GM12878 (cell line): Measurements from ENCODE around the gene OPRPN. TPM values are rescaled to one million over a fixed set of nuclear protein-coding genes. Genes with fewer than 3 reads are reported as not detected.
A peak's percentile ranks its signal among the peaks of the same experiment; 100 is the strongest.

Experiments used
- ATAC-seq: fragments of 200-7000 bp; cut with Tn5 transposase; 3 replicates; pipeline ENCODE4 v1.9.1; 2020; ENCODE audit warnings: mild to moderate bottlenecking, moderate library complexity
- BruUV-seq: library from RNA; stranded (reverse); fragments of 400-500 nt; replicated peaks from 2 replicates; lab custom pipeline; 2021; lab: Mats Ljungman, UMichigan
- CTCF ChIA-PET: fragments of 300-600 bp; sonication (Branson Sonifier 250); formaldehyde crosslinking; extraction: SDS; loops from one replicate; lab custom pipeline; 2021; ENCODE audit warnings: inconsistent platforms; lab: Yijun Ruan, JAX
- POLR2A ChIA-PET: fragments of 350-600 bp; formaldehyde crosslinking; extraction: SDS; loops from one replicate; lab custom pipeline; 2021; ENCODE audit warnings: inconsistent platforms; lab: Charles Lee
- RAD21 ChIA-PET: fragments of 300-600 bp; sonication (Branson Sonifier 250); formaldehyde crosslinking; loops from one replicate; lab custom pipeline; 2023; ENCODE audit warnings: antibody characterized with exemption; ENCODE audit not compliant: unreplicated experiment; lab: Charles Lee
- SMC1A ChIA-PET: fragments of 300-600 bp; sonication (Branson Sonifier 250); formaldehyde crosslinking; loops from one replicate; lab custom pipeline; 2023; ENCODE audit not compliant: unreplicated experiment, uncharacterized antibody; lab: Charles Lee
- DNase-seq: peaks from one replicate; pipeline ENCODE4 v3.0.0-alpha.2; 2011; ENCODE audit warnings: low read depth, low spot score
- FAIRE-seq: peaks from 3 replicates; lab custom pipeline; 2011; peaks lifted over from hg19 to GRCh38; lab: Jason Lieb, UNC
- H2AFZ ChIP-seq: 2 replicates; pipeline ENCODE4 v1.6.0; 2011; ENCODE audit warnings: low read depth, low read length, control low read depth; ENCODE audit not compliant: control insufficient read depth
- H3K27ac ChIP-seq: 2 replicates; pipeline ENCODE4 v1.5.1; 2011; ENCODE audit warnings: control low read depth; ENCODE audit not compliant: control insufficient read depth, insufficient read depth
- H3K27me3 ChIP-seq, 2 experiments: replicated peaks in 1 of 2; 2 replicates each; pipeline versions ENCODE4 v1.6.0 to v1.6.1; 2011; ENCODE audit warnings: low read length in 1 of 2; ENCODE audit not compliant: control insufficient read depth in 2 of 2, insufficient read depth in 2 of 2
- H3K36me3 ChIP-seq, 2 experiments: 2 replicates each; pipeline ENCODE4 v1.5.1; 2011; ENCODE audit warnings: low read length in 1 of 2; ENCODE audit not compliant: control insufficient read depth in 2 of 2, insufficient read depth in 2 of 2
- H3K4me1 ChIP-seq: 2 replicates; pipeline ENCODE4 v1.6.1; 2011; ENCODE audit warnings: mild to moderate bottlenecking, low read length, moderate library complexity, mixed read lengths; ENCODE audit not compliant: control insufficient read depth, insufficient read depth
- H3K4me2 ChIP-seq: 2 replicates; pipeline ENCODE4 v1.6.0; 2011; ENCODE audit warnings: control low read depth; ENCODE audit not compliant: control insufficient read depth, insufficient read depth
- H3K4me3 ChIP-seq: fragments of 200-600 bp; sonication (generic); 2 replicates; pipeline ENCODE4 v1.5.1; 2016
- H3K79me2 ChIP-seq: 2 replicates; pipeline ENCODE4 v1.6.0; 2011; ENCODE audit warnings: low read length; ENCODE audit not compliant: control insufficient read depth, insufficient read depth
- H3K9ac ChIP-seq: 2 replicates; pipeline ENCODE4 v1.8.0; 2011; ENCODE audit warnings: low read length, control low read depth, mixed read lengths; ENCODE audit not compliant: control insufficient read depth, insufficient read depth
- H3K9me3 ChIP-seq: replicated peaks from 3 replicates; pipeline ENCODE4 v1.5.1; 2011; ENCODE audit warnings: mild to moderate bottlenecking, low read length; ENCODE audit not compliant: control insufficient read depth, insufficient read depth
- H4K20me1 ChIP-seq: 2 replicates; pipeline ENCODE4 v1.6.0; 2011; ENCODE audit not compliant: control insufficient read depth, insufficient read depth
- ATF7 ChIP-seq: fragments of 450-650 bp; IDR thresholded peaks from 2 replicates; pipeline ENCODE4 v1.6.1; 2016; ENCODE audit warnings: low read depth, mild to moderate bottlenecking
- CEBPZ ChIP-seq: fragments of 150-350 bp; IDR thresholded peaks from 2 replicates; pipeline ENCODE4 v1.6.1; 2016; ENCODE audit warnings: low read depth, low read length
- CHD4 ChIP-seq: fragments of 200-600 bp; sonication (generic); IDR thresholded peaks from 2 replicates; pipeline ENCODE4 v1.6.1; 2016; ENCODE audit warnings: mild to moderate bottlenecking
- IKZF1 ChIP-seq: fragments of 450-650 bp; conservative IDR thresholded peaks from 2 replicates; pipeline ENCODE4 v1.6.1; 2017; ENCODE audit warnings: antibody characterized with exemption, mild to moderate bottlenecking
- IRF4 ChIP-seq: IDR thresholded peaks from 2 replicates; pipeline ENCODE4 v1.6.1; 2011; ENCODE audit warnings: low read depth, low read length
- JUNB ChIP-seq: IDR thresholded peaks from 2 replicates; pipeline ENCODE4 v1.6.1; 2016; ENCODE audit warnings: antibody characterized with exemption, mild to moderate bottlenecking
- KDM1A ChIP-seq: fragments of 200-600 bp; sonication (generic); IDR thresholded peaks from 2 replicates; pipeline ENCODE4 v1.6.1; 2016; ENCODE audit warnings: borderline replicate concordance
- MEF2B ChIP-seq: fragments of 450-650 bp; IDR thresholded peaks from 2 replicates; pipeline ENCODE4 v1.6.1; 2018; ENCODE audit warnings: mild to moderate bottlenecking, moderate library complexity; ENCODE audit not compliant: partially characterized antibody, poor library complexity, severe bottlenecking
- PKNOX1 ChIP-seq: fragments of 450-650 bp; IDR thresholded peaks from 2 replicates; pipeline ENCODE4 v1.6.1; 2016; ENCODE audit warnings: mild to moderate bottlenecking
- POLR2AphosphoS2 ChIP-seq: IDR thresholded peaks from 2 replicates; pipeline ENCODE4 v1.6.1; 2011; ENCODE audit warnings: low read depth, mild to moderate bottlenecking, low read length, improper control_type of control experiment, moderate library complexity
- RCOR1 ChIP-seq: conservative IDR thresholded peaks from 2 replicates; pipeline ENCODE4 v1.6.1; 2012; ENCODE audit warnings: low read depth, low read length, improper control_type of control experiment
- RELA ChIP-seq: fragments of 450-650 bp; IDR thresholded peaks from 2 replicates; pipeline ENCODE4 v1.8.0; 2014; ENCODE audit warnings: borderline replicate concordance; ENCODE audit not compliant: partially characterized antibody
- SP1 ChIP-seq: IDR thresholded peaks from one replicate; pipeline ENCODE4 v1.6.1; 2011; ENCODE audit warnings: low read depth, low read length
- TCF12 ChIP-seq: IDR thresholded peaks from 2 replicates; pipeline ENCODE4 v1.6.1; 2011; ENCODE audit warnings: low read depth, mild to moderate bottlenecking, low read length
- YBX1 ChIP-seq: fragments of 450-650 bp; IDR thresholded peaks from 2 replicates; pipeline ENCODE4 v1.6.1; 2016; ENCODE audit warnings: antibody characterized with exemption
- ZBED1 ChIP-seq: IDR thresholded peaks from 2 replicates; pipeline ENCODE4 v1.6.1; 2016; ENCODE audit warnings: borderline replicate concordance
- ZSCAN29 ChIP-seq: fragments of 450-650 bp; IDR thresholded peaks from 2 replicates; pipeline ENCODE4 v1.6.1; 2017; ENCODE audit warnings: mild to moderate bottlenecking, moderate library complexity
- WGBS: methylation state at CpG from one replicate; pipeline ENCODE4 v1.1.6; 2016; ENCODE audit warnings: low lambda C conversion rate; ENCODE audit not compliant: insufficient replicate concordance, insufficient coverage; ENCODE audit errors: missing lambda C conversion rate; 5-methylcytosine and 5-hydroxymethylcytosine counted together
- in situ Hi-C: fragments of 300-500 bp; cut with MboI; formaldehyde crosslinking; loops from 9 replicates; pipeline ENCODE4 v1.14.3; 2018; ENCODE audit warnings: mixed read lengths
- intact Hi-C: fragments of 100-400 bp; cut with micrococcal nuclease; formaldehyde crosslinking; loops from one replicate; pipeline ENCODE4 v1.14.2; 2022; ENCODE audit not compliant: unreplicated experiment
- polyA plus RNA-seq, 11 experiments: library from polyadenylated mRNA; depleted of rRNA in 4 of 11; unstranded in 6 of 11; stranded (reverse) in 5 of 11; fragments of >200 nt; fragmentation: Nextera tagmentation in 4 of 11; fragmentation: Illumina TruSeq in 1 of 11; extraction: Ambion mirVana in 4 of 11; extraction: Trizol in 1 of 11; gene quantifications; 1 replicate in 1 of 11; 2 replicates in 10 of 11; pipeline versions ENCODE4 v1.2.1 to v1.2.3, GENCODE V29; 2011 to 2016; ENCODE audit warnings: inconsistent platforms in 2 of 11, missing spikeins in 2 of 11, low read depth in 1 of 11
- total RNA-seq, 4 experiments: library from RNA; depleted of rRNA in 3 of 4; stranded (reverse); fragments of >200 nt in 3 of 4; fragmentation: Illumina TruSeq in 1 of 4; extraction: Trizol in 1 of 4; gene quantifications; 2 replicates each; pipeline versions ENCODE4 v1.2.1 to v1.2.3, GENCODE V29; 2013 to 2021
- TF ChIP-seq, protein P1 (sequence below): IDR thresholded peaks from 2 replicates; pipeline ENCODE4 v1.6.1; 2011; ENCODE audit warnings: borderline replicate concordance, low read depth, mild to moderate bottlenecking, moderate library complexity, low read length; ENCODE audit not compliant: insufficient read depth, poor library complexity, severe bottlenecking

Gene OPRPN
- total and polyA plus RNA-seq, 10 of the 15 experiments (the other 5 are each of a cell fraction or from before 2014, with no cell fraction given), result 0.16 to 0.33 TPM; not detected in 8

DNA sequence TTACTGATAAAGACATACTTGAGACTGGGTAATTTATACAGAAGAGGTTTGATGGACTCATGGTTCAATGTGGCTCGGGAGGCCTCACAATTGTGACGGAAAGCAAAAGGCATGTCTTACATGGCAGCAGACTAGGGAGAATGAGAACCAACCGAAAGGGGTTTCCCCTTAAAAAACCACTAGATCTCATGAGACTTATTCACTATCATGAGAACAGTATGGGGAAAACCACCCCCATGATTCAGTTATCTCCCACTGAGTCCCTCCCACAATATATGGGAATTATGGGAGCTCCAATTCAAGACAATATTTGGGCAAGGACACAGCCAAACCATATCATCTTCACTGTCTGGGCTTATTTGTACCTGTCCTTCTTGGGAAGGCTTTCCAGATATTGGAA, 51.5 kb downstream of the OPRPN start (continued):
- TF ChIP-seq PKNOX1, result peak; percentile 13; the same call in 1 of the 2 replicates
- TF ChIP-seq POLR2AphosphoS2, result no peak
- TF ChIP-seq, protein P1, sequence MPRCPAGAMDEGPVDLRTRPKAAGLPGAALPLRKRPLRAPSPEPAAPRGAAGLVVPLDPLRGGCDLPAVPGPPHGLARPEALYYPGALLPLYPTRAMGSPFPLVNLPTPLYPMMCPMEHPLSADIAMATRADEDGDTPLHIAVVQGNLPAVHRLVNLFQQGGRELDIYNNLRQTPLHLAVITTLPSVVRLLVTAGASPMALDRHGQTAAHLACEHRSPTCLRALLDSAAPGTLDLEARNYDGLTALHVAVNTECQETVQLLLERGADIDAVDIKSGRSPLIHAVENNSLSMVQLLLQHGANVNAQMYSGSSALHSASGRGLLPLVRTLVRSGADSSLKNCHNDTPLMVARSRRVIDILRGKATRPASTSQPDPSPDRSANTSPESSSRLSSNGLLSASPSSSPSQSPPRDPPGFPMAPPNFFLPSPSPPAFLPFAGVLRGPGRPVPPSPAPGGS, result no peak
- TF ChIP-seq JUNB, result no peak
- no peak for TF ChIP-seq IKZF1
- no peak for TF ChIP-seq SP1

DNA sequence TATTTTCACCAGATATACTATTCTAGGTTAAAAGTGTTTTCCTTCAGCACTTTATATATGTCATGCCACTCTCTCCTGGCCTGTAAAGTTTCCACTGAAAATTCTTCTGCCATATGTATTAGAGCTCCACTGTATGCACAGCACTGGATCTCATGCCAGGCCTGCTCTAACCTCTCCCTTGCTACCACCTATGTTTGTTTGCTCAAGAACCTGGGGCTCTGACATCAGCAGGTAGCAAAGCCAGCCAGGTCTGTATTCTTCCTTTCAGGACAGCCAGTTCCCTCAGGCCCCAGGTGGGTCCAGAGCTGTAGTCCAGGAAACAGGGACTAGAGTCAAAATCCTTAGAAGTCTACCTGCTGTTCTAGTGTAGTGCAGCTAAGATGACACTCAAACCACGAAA, 55.2 kb downstream of the OPRPN start:
- no TSS peak for BruUV-seq
- H3K79me2 ChIP-seq, result no peaks in the 10 kb centered on the region
- CTCF ChIA-PET, result no interaction called here
- H2AFZ ChIP-seq, result no peak overlapping the region
- H3K4me1 ChIP-seq, result no peaks in the 10 kb centered on the region
- H4K20me1 ChIP-seq, result no peaks in the 10 kb centered on the region
- no peaks in the 10 kb centered on the region for H3K27me3 ChIP-seq
- no peak overlapping the region for H3K27ac ChIP-seq
- POLR2A ChIA-PET, result no interaction called here
- DNase-seq (no peak), ATAC-seq (no peak), FAIRE-seq (no peak)
- H3K9me3 ChIP-seq, result no peaks in the 10 kb centered on the region; the same call in 1 of the 3 replicates
- intact Hi-C loops, result no loop called here
- WGBS, result 0% methylated on average over 1 of the region's 1 CpG
- no peak overlapping the region for H3K9ac ChIP-seq
- H3K36me3 ChIP-seq, result no peaks in the 10 kb centered on the region
- no peak overlapping the region for H3K4me2 ChIP-seq
- RAD21 ChIA-PET, result no interaction called here
- SMC1A ChIA-PET, result interaction anchor here (0.8 to 1.0 kb wide), 2 partner anchors 37 to 65 kb away, joined by 3 read pairs; no protein-coding TSS in a partner anchor
- H3K4me3 ChIP-seq, result no peak overlapping the region
- in situ Hi-C loops, result no loop called here
- TF ChIP-seq TCF12, result no peak
- TF ChIP-seq KDM1A, result no peak
- no peak for TF ChIP-seq RELA
- TF ChIP-seq MEF2B, result no peak
- no peak for TF ChIP-seq ATF7
- TF ChIP-seq YBX1, result no peak
- TF ChIP-seq SP1, result no peak
- no peak for TF ChIP-seq ZSCAN29
- no peak for TF ChIP-seq IRF4
- TF ChIP-seq RCOR1, result no peak
- no peak for TF ChIP-seq CHD4
- TF ChIP-seq CEBPZ, result no peak
- TF ChIP-seq ZBED1, result no peak
